Measurements from ENCODE around the gene AGAP3. TPM values are rescaled to one million over a fixed set of nuclear protein-coding genes. Genes with fewer than 3 reads are reported as not detected.

Gene AGAP3
- total RNA-seq: 10 to 100 TPM; 54.9 to 74.4 (median 63.8) TPM

- no peak for TF ChIP-seq EP300 (IDR thresholded peaks at IDR 0.05; ENCODE audit: low read depth)
- peak; percentile 74 to 88 (median 85) for TF ChIP-seq POLR2AphosphoS5 (IDR thresholded peaks at IDR 0.05)
- peak in 1 of 5 experiments; percentile 11 for TF ChIP-seq CTCF (IDR thresholded peaks at IDR 0.05)
- TF ChIP-seq POLR2A (IDR thresholded peaks at IDR 0.05): peak; percentile 61
- no peaks in the 10 kb centered on the region for H3K27me3 ChIP-seq
- H3K27ac ChIP-seq: peak within 1 kb of the TSS; percentile 86 to 92 (median 92)
- in situ Hi-C loops (cut with MboI; ENCODE audit: low pct_ligation_motif_present in 1 of 4, low pct_unique_long_range_greater_than_20kb in 1 of 4, low sequenced_read_pairs in 3 of 4): no loop called here
- no peaks in the 10 kb centered on the region for H3K36me3 ChIP-seq
- peaks cover 44 to 65% (median 60%) of the 10 kb centered on the region in 4 donors for H3K4me1 ChIP-seq
- peak within 1 kb of the TSS; percentile 62 to 75 (median 72) for H3K4me3 ChIP-seq
- DNase-seq: peak; percentile 90
- WGBS, 2 donors (ENCODE audit: low coverage in 1 of 2): 0% methylated on average over 2 to 27 of the region's 84 CpGs
- H3K9me3 ChIP-seq: no peaks in the 10 kb centered on the region
- intact Hi-C loops (cut with DNase I; ENCODE audit: low total_unique reads): no loop called here
Observed at GRCh38 chr7:151085691-151086620, at the start of gene AGAP3. Gene AGAP3 (plus strand): TSS chr7:151086475. CDS start chr7:151086742, 267 bp downstream.

GRCh38 chr7:151038951-151039849 is 47.1 kb upstream of the AGAP3 start:
- Histone ChIP-seq H3K4me3 (no peak overlapping the region), H3K27ac (peak overlapping the region in 2 of 4 donors; percentile 18 to 35), H3K27me3 (no peaks in the 10 kb centered on the region), H3K4me1 (peaks cover 0 to 13% (median 9%) of the 10 kb centered on the region in 4 donors), H3K9me3 (no peaks in the 10 kb centered on the region), H3K36me3 (peaks cover 0 to 5% (median 2%) of the 10 kb centered on the region in 4 donors)
- in situ Hi-C loops (cut with MboI; ENCODE audit: low pct_ligation_motif_present in 1 of 4, low pct_unique_long_range_greater_than_20kb in 1 of 4, low sequenced_read_pairs in 3 of 4) (loop anchor here in 1 of 4 donors (10.0 kb wide), 1 partner anchor 66 kb away; no protein-coding TSS in a partner anchor), intact Hi-C loops (cut with DNase I; ENCODE audit: low total_unique reads) (no loop called here)
- DNase-seq: peak; percentile 64
- WGBS, 2 donors (ENCODE audit: low coverage in 1 of 2): 0 to 40% methylated on average over 1 to 12 of the region's 12 CpGs
- no peak for TF ChIP-seq CTCF (IDR thresholded peaks at IDR 0.05)
- TF ChIP-seq POLR2A (IDR thresholded peaks at IDR 0.05): no peak
- TF ChIP-seq POLR2AphosphoS5 (IDR thresholded peaks at IDR 0.05): no peak
- TF ChIP-seq EP300 (IDR thresholded peaks at IDR 0.05; ENCODE audit: low read depth): no peak

GRCh38 chr7:151039850-151040548 is 46.3 kb upstream of the AGAP3 start:
- TF ChIP-seq POLR2A (IDR thresholded peaks at IDR 0.05) (no peak), CTCF (IDR thresholded peaks at IDR 0.05) (no peak), POLR2AphosphoS5 (IDR thresholded peaks at IDR 0.05) (no peak)
- Histone ChIP-seq H3K36me3 (peaks cover 0 to 5% (median 2%) of the 10 kb centered on the region in 4 donors), H3K4me1 (peaks cover 0 to 13% (median 9%) of the 10 kb centered on the region in 4 donors), H3K9me3 (no peaks in the 10 kb centered on the region), H3K27ac (no peak overlapping the region), H3K4me3 (no peak overlapping the region), H3K27me3 (no peaks in the 10 kb centered on the region)
- DNase-seq: no peak
- WGBS, 2 donors (ENCODE audit: low coverage in 1 of 2): 60 to 71% methylated on average over 6 to 18 of the region's 18 CpGs
- in situ Hi-C loops (cut with MboI; ENCODE audit: low pct_ligation_motif_present in 1 of 4, low pct_unique_long_range_greater_than_20kb in 1 of 4, low sequenced_read_pairs in 3 of 4) (loop anchor here in 1 of 4 donors (10.0 kb wide), 1 partner anchor 65 kb away; no protein-coding TSS in a partner anchor), intact Hi-C loops (cut with DNase I; ENCODE audit: low total_unique reads) (no loop called here)
